ENCODE data around the gene KIRREL1. TPM values are rescaled to one million over a fixed set of nuclear protein-coding genes. Genes with fewer than 3 reads are reported as not detected.
A peak's percentile ranks its signal among the peaks of the same experiment; 100 is the strongest.

KIRREL1 gene
- total and polyA plus RNA-seq, 2 donors (not counting 1 experiment from before 2014, with no cell fraction given) = 55.5 to 123 TPM

DNA sequence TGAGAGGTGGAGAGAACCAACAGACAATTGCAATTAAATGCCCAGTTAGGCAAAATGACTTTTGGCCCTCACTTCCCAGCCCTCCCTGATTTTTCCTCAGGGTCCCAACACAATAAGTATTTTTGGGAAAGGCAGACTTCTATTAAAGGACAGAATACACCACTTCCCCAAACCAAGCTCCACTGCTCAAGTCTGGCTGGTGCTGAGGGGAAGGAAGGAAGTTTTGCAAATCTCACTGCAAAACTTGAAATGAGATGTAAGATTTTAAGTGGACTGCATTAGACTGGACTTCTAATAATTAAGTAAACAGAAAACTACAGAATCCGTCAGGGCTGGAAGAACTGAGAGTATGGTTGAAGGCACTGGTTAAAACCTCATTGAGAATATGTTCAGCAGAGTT, 155.0 kb downstream of the KIRREL1 start:
- DNase-seq (ENCODE audit: low read depth in 2 of 2) = no peak
- no peak overlapping the region for H3K27ac ChIP-seq (ENCODE audit: insufficient read depth, low read length)
- H3K4me3 ChIP-seq (replicated peaks in 1 of 4; ENCODE audit: control extremely low read depth in 1 of 4, insufficient read depth in 1 of 4, low read depth in 3 of 4, low read length in 4 of 4) = no peak overlapping the region
- H2AFZ ChIP-seq (ENCODE audit: low read length) = peak overlapping the region; percentile 92
- H3K9ac ChIP-seq (ENCODE audit: insufficient read depth, low read length) = no peak overlapping the region
- no peak overlapping the region for H3K4me2 ChIP-seq (ENCODE audit: extremely low read depth, insufficient read depth, low read length)
- no peaks in the 10 kb centered on the region for H3K79me2 ChIP-seq (ENCODE audit: control insufficient read depth, insufficient read depth, low read length)
- TF ChIP-seq, protein P1, sequence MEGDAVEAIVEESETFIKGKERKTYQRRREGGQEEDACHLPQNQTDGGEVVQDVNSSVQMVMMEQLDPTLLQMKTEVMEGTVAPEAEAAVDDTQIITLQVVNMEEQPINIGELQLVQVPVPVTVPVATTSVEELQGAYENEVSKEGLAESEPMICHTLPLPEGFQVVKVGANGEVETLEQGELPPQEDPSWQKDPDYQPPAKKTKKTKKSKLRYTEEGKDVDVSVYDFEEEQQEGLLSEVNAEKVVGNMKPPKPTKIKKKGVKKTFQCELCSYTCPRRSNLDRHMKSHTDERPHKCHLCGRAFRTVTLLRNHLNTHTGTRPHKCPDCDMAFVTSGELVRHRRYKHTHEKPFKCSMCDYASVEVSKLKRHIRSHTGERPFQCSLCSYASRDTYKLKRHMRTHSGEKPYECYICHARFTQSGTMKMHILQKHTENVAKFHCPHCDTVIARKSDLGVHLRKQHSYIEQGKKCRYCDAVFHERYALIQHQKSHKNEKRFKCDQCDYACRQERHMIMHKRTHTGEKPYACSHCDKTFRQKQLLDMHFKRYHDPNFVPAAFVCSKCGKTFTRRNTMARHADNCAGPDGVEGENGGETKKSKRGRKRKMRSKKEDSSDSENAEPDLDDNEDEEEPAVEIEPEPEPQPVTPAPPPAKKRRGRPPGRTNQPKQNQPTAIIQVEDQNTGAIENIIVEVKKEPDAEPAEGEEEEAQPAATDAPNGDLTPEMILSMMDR (conservative IDR thresholded peaks at IDR 0.05 in 1 of 2, IDR thresholded peaks at IDR 0.05 in 1 of 2; ENCODE audit: low read depth in 1 of 2, low read length in 2 of 2) = no peak
- TF ChIP-seq EZH2 (IDR thresholded peaks at IDR 0.05; ENCODE audit: low read length, missing control alignments) = no peak
- H3K9me3 ChIP-seq (ENCODE audit: control insufficient read depth, insufficient read depth, low read depth, low read length) = no peaks in the 10 kb centered on the region
- H3K27me3 ChIP-seq (ENCODE audit: control insufficient read depth, insufficient read depth, low read length) = no peaks in the 10 kb centered on the region
- no peaks in the 10 kb centered on the region for H3K36me3 ChIP-seq (ENCODE audit: control insufficient read depth, insufficient read depth, low read length)
- no peaks in the 10 kb centered on the region for H4K20me1 ChIP-seq (ENCODE audit: control insufficient read depth, extremely low read depth, insufficient read depth, low read length)
- H3K4me1 ChIP-seq (ENCODE audit: control insufficient read depth, extremely low read depth, insufficient read depth, low read length) = no peaks in the 10 kb centered on the region

DNA sequence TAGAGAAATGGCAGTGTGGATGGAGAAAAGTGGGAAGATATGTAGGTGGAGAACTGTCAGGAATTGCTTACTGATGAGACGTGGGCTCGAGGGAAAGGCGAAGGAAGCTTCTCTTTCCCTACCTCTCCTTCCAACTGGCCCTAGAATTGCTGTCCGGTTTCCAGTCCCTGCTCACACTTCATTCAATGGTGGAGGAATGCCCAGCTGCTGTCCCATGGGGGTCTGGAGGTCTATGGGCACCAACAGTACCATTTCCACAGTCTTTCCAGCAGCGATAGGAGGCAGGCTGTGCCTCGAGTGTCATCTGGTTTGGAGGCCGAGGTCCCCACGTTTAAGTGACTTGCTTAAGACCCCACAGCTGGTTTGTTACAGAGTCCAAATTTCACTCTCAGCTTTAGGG, 155.7 kb downstream of the KIRREL1 start:
- no peaks in the 10 kb centered on the region for H3K36me3 ChIP-seq (ENCODE audit: control insufficient read depth, insufficient read depth, low read length)
- no peaks in the 10 kb centered on the region for H3K79me2 ChIP-seq (ENCODE audit: control insufficient read depth, insufficient read depth, low read length)
- no peak for DNase-seq (ENCODE audit: low read depth in 2 of 2)
- H3K4me1 ChIP-seq (ENCODE audit: control insufficient read depth, extremely low read depth, insufficient read depth, low read length) = no peaks in the 10 kb centered on the region
- peak overlapping the region; percentile 94 for H3K4me2 ChIP-seq (ENCODE audit: extremely low read depth, insufficient read depth, low read length)
- H2AFZ ChIP-seq (ENCODE audit: low read length) = peak overlapping the region; percentile 92
- H3K27ac ChIP-seq (ENCODE audit: insufficient read depth, low read length) = peak overlapping the region; percentile 22
- TF ChIP-seq, protein P1 (conservative IDR thresholded peaks at IDR 0.05 in 1 of 2, IDR thresholded peaks at IDR 0.05 in 1 of 2; ENCODE audit: low read depth in 1 of 2, low read length in 2 of 2) = no peak
- TF ChIP-seq EZH2 (IDR thresholded peaks at IDR 0.05; ENCODE audit: low read length, missing control alignments) = no peak
- no peaks in the 10 kb centered on the region for H3K27me3 ChIP-seq (ENCODE audit: control insufficient read depth, insufficient read depth, low read length)
- peak overlapping the region; percentile 32 to 63 (median 52) for H3K4me3 ChIP-seq (replicated peaks in 1 of 4; ENCODE audit: control extremely low read depth in 1 of 4, insufficient read depth in 1 of 4, low read depth in 3 of 4, low read length in 4 of 4)
- H3K9me3 ChIP-seq (ENCODE audit: control insufficient read depth, insufficient read depth, low read depth, low read length) = no peaks in the 10 kb centered on the region
- no peaks in the 10 kb centered on the region for H4K20me1 ChIP-seq (ENCODE audit: control insufficient read depth, extremely low read depth, insufficient read depth, low read length)
- no peak overlapping the region for H3K9ac ChIP-seq (ENCODE audit: insufficient read depth, low read length)

Other genes starting within 250 kb of the KIRREL1 start
- gene FCRL2, start 216.5 kb upstream of the KIRREL1 start, total RNA-seq = not detected in 2 replicates
- gene FCRL2, start 216.5 kb upstream of the KIRREL1 start, polyA plus RNA-seq = not detected in 2 replicates
- gene FCRL1, start 173.5 kb upstream of the KIRREL1 start, total RNA-seq = not detected in 2 replicates
- not detected in 2 replicates for gene FCRL1, start 173.5 kb upstream of the KIRREL1 start, polyA plus RNA-seq
- not detected in 2 replicates for gene CD5L, start 151.8 kb upstream of the KIRREL1 start, total RNA-seq
- not detected in 2 replicates for gene CD5L, start 151.8 kb upstream of the KIRREL1 start, polyA plus RNA-seq
- 0.51 and 0.66 TPM in 2 replicates for gene CD1D, start 187.2 kb downstream of the KIRREL1 start, total RNA-seq
- not detected in 2 replicates for gene CD1D, start 187.2 kb downstream of the KIRREL1 start, polyA plus RNA-seq

All from fibroblast of lung (primary cell).